A549 treated with CpdA at 1 μM for 4 hours (cell line): ENCODE measurements around the gene NAA40. TPM values are rescaled to one million over a fixed set of nuclear protein-coding genes. Genes with fewer than 3 reads are reported as not detected.

ENCODE experiments used
- total RNA-seq: library from RNA; stranded (reverse); fragments of 200-300 nt; extraction: Qiagen RNA extraction; gene quantifications from 5 replicates; pipeline ENCODE4 v1.2.3, GENCODE V29; 2022; ENCODE audit warnings: low read depth

The NAA40 gene
- total RNA-seq, result 15.1 to 19.0 TPM (median 18.3 TPM) in 5 replicates

DNA sequence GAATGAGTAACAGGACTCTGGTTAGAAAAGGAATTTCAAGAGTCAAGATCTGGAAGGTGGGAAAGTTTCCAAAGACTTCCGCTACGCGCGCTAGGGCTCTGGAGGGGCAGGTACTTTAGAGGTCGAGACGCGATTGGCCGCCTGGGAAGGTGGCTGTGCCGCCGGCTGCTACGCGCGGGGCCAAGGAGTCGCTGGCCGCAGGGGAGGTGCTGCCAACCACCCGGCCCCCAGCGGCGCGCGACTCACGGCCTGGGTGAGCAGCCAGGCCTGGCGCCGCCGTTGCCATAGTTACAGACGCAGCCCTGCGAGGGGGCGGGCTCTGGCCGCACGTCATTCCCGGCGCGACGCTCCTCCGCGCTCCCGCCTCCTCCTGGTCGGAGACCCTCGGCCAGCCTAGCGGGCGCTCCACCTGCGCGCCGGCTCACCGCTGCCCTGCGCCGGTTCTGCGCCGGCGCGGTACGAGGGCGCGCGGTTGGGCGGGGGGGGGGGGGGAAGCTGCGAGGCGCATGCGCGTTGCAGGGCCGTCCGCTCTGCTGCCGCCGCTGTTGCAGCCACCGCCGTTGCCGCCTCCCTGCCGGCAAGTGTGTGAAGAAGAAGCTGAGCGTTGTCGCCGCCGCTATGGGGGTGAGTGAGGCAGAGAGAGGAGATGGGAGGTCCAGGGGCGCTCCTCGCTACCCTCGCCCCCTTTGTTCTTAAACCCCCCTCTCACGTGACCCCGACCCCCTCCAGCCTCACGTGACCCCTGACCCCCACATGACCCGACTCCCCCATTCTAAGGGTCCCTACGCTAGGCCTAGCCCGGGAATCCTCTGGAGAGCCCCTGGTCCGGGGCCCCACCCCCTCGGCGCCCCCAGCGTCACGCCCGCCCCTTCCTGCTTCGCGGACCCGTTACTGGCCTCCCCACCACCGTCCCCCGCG lies at the start of gene NAA40:
Gene NAA40, plus strand, starts transcription at position 524 of the 918 bp plus-strand sequence. Its CDS starts 95 bp downstream, at position 619.

DNA sequence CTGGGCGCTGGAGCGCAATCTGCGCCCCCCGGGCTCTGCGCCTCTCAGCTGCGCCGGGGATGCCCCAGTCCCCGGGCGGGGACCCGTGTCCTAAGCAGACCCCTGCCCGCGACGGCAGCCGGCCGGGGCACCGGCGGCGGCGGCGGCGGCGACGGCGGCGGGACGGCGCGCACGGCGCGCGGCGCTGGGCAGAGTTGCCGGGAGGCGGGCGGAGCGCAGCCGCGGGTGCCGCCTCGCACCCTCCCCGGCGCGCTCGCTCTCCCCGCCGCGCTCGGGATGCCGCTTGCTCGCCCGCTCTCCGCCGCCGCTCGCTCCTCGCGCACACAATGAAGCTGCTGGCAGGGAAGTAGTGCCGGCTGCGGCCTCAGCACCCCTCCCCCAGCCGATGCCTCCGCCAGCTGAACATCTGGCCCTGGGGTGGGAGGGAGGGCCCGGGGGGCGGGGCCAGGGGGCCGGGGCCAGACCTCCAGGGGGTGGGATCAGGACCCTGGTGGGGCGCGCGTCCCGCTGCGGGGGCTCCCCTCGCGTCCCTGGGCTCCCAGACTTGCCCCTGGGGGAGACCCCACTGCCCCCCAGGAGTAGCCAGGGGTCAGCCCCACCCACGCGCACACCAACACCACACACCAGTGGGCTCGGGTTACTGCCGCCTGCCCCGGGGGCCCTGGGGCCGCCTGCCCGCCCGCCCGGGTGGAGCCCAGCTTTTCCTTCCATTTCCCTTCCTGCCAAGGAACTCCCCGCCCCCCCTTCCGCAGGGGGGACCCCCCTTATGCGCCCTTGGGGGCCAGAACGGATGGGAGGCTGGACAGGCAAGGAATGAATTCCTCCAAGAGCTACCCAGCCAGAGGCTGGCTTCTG lies 21.7 kb upstream of the NAA40 start, which contains the start of gene RCOR2:
Gene RCOR2, minus strand, starts transcription at position 328 of the 855 bp plus-strand sequence. CDS start 708 bp downstream, outside the sequence.

DNA sequence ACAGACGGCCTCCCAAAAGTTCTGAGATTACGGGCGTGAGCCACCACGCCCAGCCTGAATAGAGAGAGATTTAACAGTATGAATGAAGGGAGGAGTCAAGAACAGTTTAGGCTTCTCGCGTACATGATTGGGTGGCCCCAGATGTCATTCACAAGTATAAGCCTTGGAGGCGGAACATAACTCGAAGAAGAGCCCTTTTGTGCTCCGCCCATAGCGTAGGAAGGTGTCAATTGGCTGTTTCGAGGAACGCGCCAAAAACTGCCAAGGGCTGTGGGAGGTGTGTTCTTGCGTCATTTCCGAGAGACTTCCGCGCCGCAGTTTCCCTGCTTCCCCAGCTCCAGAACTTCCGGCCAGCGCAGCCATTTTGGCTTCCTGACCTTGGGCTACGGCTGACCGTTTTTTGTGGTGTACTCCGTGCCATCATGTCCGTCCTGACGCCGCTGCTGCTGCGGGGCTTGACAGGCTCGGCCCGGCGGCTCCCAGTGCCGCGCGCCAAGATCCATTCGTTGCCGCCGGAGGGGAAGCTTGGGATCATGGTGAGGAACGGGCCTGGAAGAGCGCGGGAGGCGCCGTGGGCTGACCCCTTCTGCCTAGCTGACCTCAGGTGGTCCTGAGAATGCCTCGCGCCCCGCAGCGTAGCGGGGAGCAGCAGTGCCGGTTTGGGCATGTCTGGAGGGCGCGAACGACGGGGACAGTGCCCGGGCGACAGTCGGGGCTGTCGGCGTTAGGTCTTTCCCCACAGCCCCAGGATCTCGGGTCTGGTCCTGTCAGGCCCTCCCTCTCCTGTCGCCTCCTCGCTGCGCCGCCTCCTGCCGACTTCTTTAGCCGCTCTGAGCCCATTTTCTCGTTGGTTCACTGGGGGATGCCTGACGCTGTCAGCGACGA lies 35.7 kb downstream of the NAA40 start, which contains the start of gene COX8A:
Gene COX8A, plus strand, starts transcription at position 362 of the 885 bp plus-strand sequence. Its CDS starts 61 bp downstream, at position 423.

DNA sequence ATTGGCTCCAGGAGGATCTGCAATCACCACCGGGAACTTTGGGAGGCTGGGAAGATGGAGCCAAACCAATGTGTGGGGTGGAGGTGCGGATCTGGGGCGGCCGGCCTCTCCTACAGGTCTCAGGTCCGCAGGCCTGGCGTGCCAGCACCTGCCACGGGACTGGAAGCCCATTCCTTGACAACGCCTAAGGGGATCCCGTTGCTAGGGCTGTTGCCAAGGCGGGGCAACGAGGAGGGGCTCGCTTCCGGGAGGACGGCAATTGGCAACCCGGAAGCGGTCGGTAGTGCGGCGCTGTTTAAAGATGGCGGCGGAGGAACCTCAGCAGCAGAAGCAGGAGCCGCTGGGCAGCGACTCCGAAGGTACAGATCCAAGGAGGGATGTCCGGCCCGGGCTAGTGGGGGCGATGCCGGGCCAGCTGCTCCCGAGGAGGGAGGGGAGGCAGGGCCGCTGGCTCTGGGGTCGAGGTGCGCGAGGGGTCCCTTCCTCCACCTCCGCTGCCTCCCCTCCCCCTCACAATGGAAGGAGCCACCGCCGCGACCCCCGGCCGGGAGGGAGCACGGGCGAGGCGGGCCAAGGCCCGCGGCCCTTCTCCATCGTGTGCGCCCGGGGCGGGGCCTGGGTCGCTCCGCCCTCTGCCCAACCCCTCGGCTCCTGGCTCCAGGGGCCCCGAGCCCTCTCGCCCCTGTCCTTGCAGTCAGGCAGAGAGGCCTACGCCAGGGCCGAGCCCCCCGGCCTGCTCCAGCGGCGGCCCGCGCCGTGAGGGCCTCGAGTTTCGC lies 47.5 kb downstream of the NAA40 start, which contains the start of gene OTUB1:
Gene OTUB1, plus strand, starts transcription at position 283 of the 776 bp plus-strand sequence. Its CDS starts 19 bp downstream, at position 302.

Other genes with a start within 250 kb of the NAA40 start
- 5.7 to 7.1 TPM (median 6.9 TPM) in 5 replicates for gene ZFTA, start 170.2 kb upstream of the NAA40 start, total RNA-seq
- gene SPINDOC, start 125.5 kb upstream of the NAA40 start, total RNA-seq, result 37.7 to 55.9 TPM (median 51.5 TPM) in 5 replicates
- 22.9 to 26.2 TPM (median 24.3 TPM) in 5 replicates for gene MARK2, start 99.9 kb upstream of the NAA40 start, total RNA-seq
- gene RCOR2, start 21.8 kb upstream of the NAA40 start, total RNA-seq, result 0.55 to 1.1 TPM (median 1.0 TPM) in 5 replicates
- 629 to 1,059 TPM (median 1,023 TPM) in 5 replicates for gene COX8A, start 35.6 kb downstream of the NAA40 start, total RNA-seq
- 109 to 134 TPM (median 129 TPM) in 5 replicates for gene OTUB1, start 47.4 kb downstream of the NAA40 start, total RNA-seq
- gene FLRT1, start 96.9 kb downstream of the NAA40 start, total RNA-seq, result 0.05 to 0.09 TPM (median 0.08 TPM) in 4 of 5 replicates, not detected in the other
- gene MACROD1, start 227.1 kb downstream of the NAA40 start, total RNA-seq, result 7.6 to 13.8 TPM (median 13.3 TPM) in 5 replicates
- 265 to 294 TPM (median 293 TPM) in 5 replicates for gene STIP1, start 247.2 kb downstream of the NAA40 start, total RNA-seq